Bronchial epithelial cell (primary cell): ENCODE results near the gene PMPCA. TPM values are rescaled to one million over a fixed set of nuclear protein-coding genes. Genes with fewer than 3 reads are reported as not detected.

Experiments
- DNase-seq: peaks from one replicate; pipeline ENCODE4 v3.0.0-alpha.2; 2010; ENCODE audit warnings: low read depth
- FAIRE-seq: peaks from 2 replicates; lab custom pipeline; 2011; peaks lifted over from hg19 to GRCh38; lab: Jason Lieb, UNC
- H3K27me3 ChIP-seq: 2 replicates; pipeline ENCODE4 v1.5.1; 2011; ENCODE audit warnings: low read length; ENCODE audit not compliant: control insufficient read depth, insufficient read depth
- H3K36me3 ChIP-seq: 2 replicates; pipeline ENCODE4 v1.5.1; 2011; ENCODE audit warnings: low read length; ENCODE audit not compliant: control insufficient read depth, insufficient read depth
- H3K4me3 ChIP-seq: 2 replicates; pipeline ENCODE4 v1.5.1; 2011; ENCODE audit warnings: mild to moderate bottlenecking, low read depth, low read length, control low read depth
- total RNA-seq: library from RNA; depleted of rRNA; stranded (reverse); fragments of >200 nt; gene quantifications from 2 replicates; pipeline ENCODE4 v1.2.1, GENCODE V29; 2014
- TF ChIP-seq, protein P1 (sequence below): IDR thresholded peaks from 2 replicates; pipeline ENCODE4 v1.5.1; 2011; ENCODE audit warnings: mild to moderate bottlenecking, moderate library complexity, low read length, control low read depth, inconsistent platforms; ENCODE audit not compliant: insufficient read depth, severe bottlenecking

The PMPCA gene
- total RNA-seq, 1 donor from 2014 or later, result 43.2 TPM

DNA sequence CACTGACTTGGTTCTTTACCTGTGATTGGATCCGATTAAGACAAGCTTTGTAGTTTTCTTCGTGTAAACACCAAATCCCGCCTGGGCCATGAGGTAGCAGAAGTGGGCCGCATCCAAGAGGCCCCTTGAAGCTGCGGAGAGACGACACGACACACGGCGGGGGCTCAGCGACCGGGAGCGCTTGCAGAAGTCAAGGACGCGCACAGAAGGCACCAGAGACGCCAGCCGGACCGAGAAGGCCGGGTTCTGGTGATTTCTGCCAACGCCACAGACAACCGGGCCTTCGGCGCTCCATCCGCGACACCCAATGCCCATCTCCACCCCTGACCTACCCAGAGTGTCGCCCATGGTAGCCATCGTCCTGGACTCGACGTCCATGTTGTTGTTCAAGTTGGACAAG is 49.0 kb downstream of the PMPCA start:
- H3K36me3 ChIP-seq, result peaks cover 59% of the 10 kb centered on the region
- no peaks in the 10 kb centered on the region for H3K27me3 ChIP-seq
- TF ChIP-seq, protein P1, sequence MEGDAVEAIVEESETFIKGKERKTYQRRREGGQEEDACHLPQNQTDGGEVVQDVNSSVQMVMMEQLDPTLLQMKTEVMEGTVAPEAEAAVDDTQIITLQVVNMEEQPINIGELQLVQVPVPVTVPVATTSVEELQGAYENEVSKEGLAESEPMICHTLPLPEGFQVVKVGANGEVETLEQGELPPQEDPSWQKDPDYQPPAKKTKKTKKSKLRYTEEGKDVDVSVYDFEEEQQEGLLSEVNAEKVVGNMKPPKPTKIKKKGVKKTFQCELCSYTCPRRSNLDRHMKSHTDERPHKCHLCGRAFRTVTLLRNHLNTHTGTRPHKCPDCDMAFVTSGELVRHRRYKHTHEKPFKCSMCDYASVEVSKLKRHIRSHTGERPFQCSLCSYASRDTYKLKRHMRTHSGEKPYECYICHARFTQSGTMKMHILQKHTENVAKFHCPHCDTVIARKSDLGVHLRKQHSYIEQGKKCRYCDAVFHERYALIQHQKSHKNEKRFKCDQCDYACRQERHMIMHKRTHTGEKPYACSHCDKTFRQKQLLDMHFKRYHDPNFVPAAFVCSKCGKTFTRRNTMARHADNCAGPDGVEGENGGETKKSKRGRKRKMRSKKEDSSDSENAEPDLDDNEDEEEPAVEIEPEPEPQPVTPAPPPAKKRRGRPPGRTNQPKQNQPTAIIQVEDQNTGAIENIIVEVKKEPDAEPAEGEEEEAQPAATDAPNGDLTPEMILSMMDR, result no peak
- DNase-seq (no peak), FAIRE-seq (no peak)
- H3K4me3 ChIP-seq, result no peak overlapping the region

- no peak overlapping the region for H3K4me3 ChIP-seq
- no peak for DNase-seq
- no peaks in the 10 kb centered on the region for H3K27me3 ChIP-seq
- TF ChIP-seq, protein P1, result no peak
- H3K36me3 ChIP-seq, result peaks cover 54% of the 10 kb centered on the region
- FAIRE-seq, result no peak
Measured at GRCh38 chr9:136460772-136461325, 50.4 kb downstream of the PMPCA start.

- FAIRE-seq (no peak), DNase-seq (no peak)
- Histone ChIP-seq H3K4me3 (no peak overlapping the region), H3K36me3 (peaks cover 55% of the 10 kb centered on the region), H3K27me3 (no peaks in the 10 kb centered on the region)
- TF ChIP-seq, protein P1, result no peak
Measured at GRCh38 chr9:136462664-136463063, 52.2 kb downstream of the PMPCA start.

DNA sequence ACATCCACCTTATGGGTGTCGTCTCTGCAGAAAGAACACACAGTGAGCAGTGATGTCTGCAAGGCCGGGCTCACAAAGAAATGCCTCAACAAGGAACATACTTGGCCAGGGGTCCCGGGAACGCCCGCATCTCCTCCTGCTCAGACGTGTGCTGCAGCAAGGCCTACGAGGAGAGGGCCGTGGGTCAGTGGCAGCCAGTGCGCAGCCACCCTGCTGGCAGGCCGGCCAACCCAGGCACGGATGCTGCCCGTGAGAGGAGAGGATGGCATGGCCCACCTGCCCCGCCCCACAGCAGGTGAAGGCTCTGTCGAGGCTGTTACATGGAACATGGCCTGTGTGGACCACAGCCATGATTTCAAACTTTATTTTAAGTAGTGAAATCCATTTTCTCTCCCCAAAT is 53.1 kb downstream of the PMPCA start:
- H3K4me3 ChIP-seq, result no peak overlapping the region
- TF ChIP-seq, protein P1, result no peak
- FAIRE-seq, result no peak
- no peak for DNase-seq
- H3K27me3 ChIP-seq, result no peaks in the 10 kb centered on the region
- peaks cover 60% of the 10 kb centered on the region for H3K36me3 ChIP-seq

DNA sequence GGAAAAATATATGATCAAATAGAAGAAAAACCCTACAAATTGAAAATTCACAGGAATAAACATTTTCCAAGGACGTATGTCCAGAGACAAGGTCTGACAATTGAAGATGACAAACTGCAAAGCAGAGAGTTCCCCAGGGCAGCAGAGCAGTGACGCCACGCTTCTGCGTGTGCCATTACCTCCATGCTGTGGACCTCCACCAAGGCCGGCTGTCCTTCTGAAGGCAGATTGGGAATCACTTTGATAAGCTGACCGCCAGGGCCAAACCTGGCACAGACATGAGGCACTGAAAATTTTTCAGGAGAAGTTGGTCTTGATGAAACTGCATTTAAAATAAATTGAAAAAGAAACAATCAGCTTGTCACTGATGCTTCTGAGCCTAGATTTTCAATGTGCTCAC is 53.8 kb downstream of the PMPCA start:
- FAIRE-seq (no peak), DNase-seq (no peak)
- H3K27me3 ChIP-seq, result no peaks in the 10 kb centered on the region
- H3K4me3 ChIP-seq, result no peak overlapping the region
- TF ChIP-seq, protein P1, result no peak
- peaks cover 59% of the 10 kb centered on the region for H3K36me3 ChIP-seq
